HCT116 (cell line): ENCODE results near the gene LEUTX. TPM values are rescaled to one million over a fixed set of nuclear protein-coding genes. Genes with fewer than 3 reads are reported as not detected.

ENCODE experiments used
- ATAC-seq: fragments of 200-7000 bp; cut with Tn5 transposase; 2 replicates; pipeline ENCODE4 v1.9.1; 2020; ENCODE audit warnings: mild to moderate bottlenecking, moderate library complexity
- BruUV-seq: library from RNA; stranded (reverse); fragments of 400-500 nt; replicated peaks from 2 replicates; lab custom pipeline; 2021; lab: Mats Ljungman, UMichigan
- CTCF ChIA-PET: fragments of 300-600 bp; sonication (Branson Sonifier 250); formaldehyde crosslinking; loops from one replicate; lab custom pipeline; 2021; ENCODE audit warnings: antibody characterized with exemption; lab: Charles Lee
- POLR2A ChIA-PET: fragments of 300-600, 350-600 bp; sonication (Branson Sonifier 250); formaldehyde crosslinking; loops from one replicate; lab custom pipeline; 2021; ENCODE audit warnings: antibody characterized with exemption; lab: Charles Lee
- RAD21 ChIA-PET, 2 experiments: fragments of 300-600 bp; sonication (Branson Sonifier 250); formaldehyde crosslinking; loops; one replicate each; lab custom pipeline; 2023; ENCODE audit warnings: low total read pairs in 2 of 2; ENCODE audit not compliant: uncharacterized antibody in 2 of 2, unreplicated experiment in 2 of 2, low non-redundant PET in 1 of 2; lab: Charles Lee
- DNase-seq: peaks from one replicate; pipeline ENCODE4 v3.0.0-alpha.2; 2010; ENCODE audit warnings: low read depth, low spot score
- H2AFZ ChIP-seq: fragments of 200-600 bp; shearing (Covaris generic), sonication (generic); 2 replicates; pipeline ENCODE4 v1.6.1; 2017; ENCODE audit warnings: low read depth, mixed run types, mixed read lengths, antibody characterized with exemption, low read length; ENCODE audit not compliant: poor library complexity, severe bottlenecking
- H3K27ac ChIP-seq: 2 replicates; pipeline ENCODE4 v1.5.1; 2012; ENCODE audit warnings: low read depth, low read length
- H3K27me3 ChIP-seq: fragments of 200-600 bp; sonication (generic); 2 replicates; pipeline ENCODE4 v1.6.1; 2016; ENCODE audit warnings: mixed run types, low read length, mixed read lengths; ENCODE audit not compliant: insufficient read depth
- H3K36me3 ChIP-seq, 2 experiments: fragments of 200-500 bp in 1 of 2; fragments of 200-600 bp in 1 of 2; sonication (Bioruptor generic) in 1 of 2; sonication (generic) in 1 of 2; 2 replicates each; pipeline versions ENCODE4 v1.5.1 to v1.6.1; 2014 to 2016; ENCODE audit warnings: low read length in 2 of 2, inconsistent platforms in 1 of 2, mixed read lengths in 1 of 2, mixed run types in 1 of 2; ENCODE audit not compliant: insufficient read depth in 2 of 2, control insufficient read depth in 1 of 2
- H3K4me1 ChIP-seq, 2 experiments: fragments of 200-600 bp in 1 of 2; sonication (generic) in 1 of 2; 2 replicates each; pipeline versions ENCODE4 v1.5.1 to v1.6.1; 2012 to 2017; ENCODE audit warnings: low read length in 2 of 2, inconsistent platforms in 1 of 2, mild to moderate bottlenecking in 1 of 2, mixed read lengths in 1 of 2, mixed run types in 1 of 2, moderate library complexity in 1 of 2; ENCODE audit not compliant: insufficient read depth in 2 of 2, control insufficient read depth in 1 of 2
- H3K4me2 ChIP-seq: fragments of 200-600 bp; sonication (generic); 2 replicates; pipeline ENCODE4 v1.6.1; 2017; ENCODE audit warnings: mixed run types, low read length, mixed read lengths
- H3K4me3 ChIP-seq, 2 experiments: fragments of 200-600 bp in 1 of 2; sonication (generic) in 1 of 2; replicated peaks in 1 of 2; 2 replicates each; pipeline ENCODE4 v1.5.1; 2011 to 2016; ENCODE audit warnings: low read length in 2 of 2, control low read depth in 1 of 2, low read depth in 1 of 2, mild to moderate bottlenecking in 1 of 2, mixed read lengths in 1 of 2, mixed run types in 1 of 2
- H3K79me2 ChIP-seq: fragments of 200-600 bp; sonication (generic); 2 replicates; pipeline ENCODE4 v1.6.1; 2017; ENCODE audit warnings: mild to moderate bottlenecking, mixed run types, low read length, moderate library complexity, mixed read lengths; ENCODE audit not compliant: insufficient read depth
- H3K9ac ChIP-seq: fragments of 200-600 bp; sonication (generic); 2 replicates; pipeline ENCODE4 v1.6.1; 2016; ENCODE audit warnings: low read length, mixed read lengths
- H3K9me2 ChIP-seq: fragments of 200-600 bp; sonication (generic), shearing (Covaris generic); 2 replicates; pipeline ENCODE4 v1.6.1; 2017; ENCODE audit warnings: mixed run types, mild to moderate bottlenecking, moderate library complexity; ENCODE audit not compliant: insufficient read depth
- H3K9me3 ChIP-seq, 2 experiments: fragments of 200-500 bp in 1 of 2; fragments of 200-600 bp in 1 of 2; sonication (Bioruptor generic) in 1 of 2; sonication (generic) in 1 of 2; 2 replicates each; pipeline ENCODE4 v1.6.1; 2014 to 2017; ENCODE audit warnings: low read length in 2 of 2, mixed read lengths in 2 of 2, inconsistent platforms in 1 of 2, low read depth in 1 of 2, mild to moderate bottlenecking in 1 of 2, mixed run types in 1 of 2, moderate library complexity in 1 of 2; ENCODE audit not compliant: control insufficient read depth in 1 of 2, insufficient read depth in 1 of 2
- H4K20me1 ChIP-seq: fragments of 200-600 bp; sonication (generic), shearing (Covaris generic); 2 replicates; pipeline ENCODE4 v1.6.1; 2017; ENCODE audit warnings: mixed run types, mild to moderate bottlenecking, moderate library complexity; ENCODE audit not compliant: insufficient read depth
- CBX3 ChIP-seq: IDR thresholded peaks from 2 replicates; pipeline ENCODE4 v1.6.1; 2012; ENCODE audit warnings: low read depth
- CEBPB ChIP-seq: IDR thresholded peaks from 2 replicates; pipeline ENCODE4 v1.6.1; 2012; ENCODE audit warnings: low read depth
- EGR1 ChIP-seq: IDR thresholded peaks from 2 replicates; pipeline ENCODE4 v1.6.1; 2012; ENCODE audit warnings: low read depth
- ELF1 ChIP-seq: IDR thresholded peaks from 2 replicates; pipeline ENCODE4 v1.6.1; 2012; ENCODE audit warnings: low read depth, borderline replicate concordance
- EZH2 ChIP-seq: fragments of 200-600 bp; sonication (generic); IDR thresholded peaks from 2 replicates; pipeline ENCODE4 v1.6.1; 2017; ENCODE audit warnings: antibody characterized with exemption, mixed run types
- EZH2phosphoT487 ChIP-seq: fragments of 200-600 bp; IDR thresholded peaks from 2 replicates; pipeline ENCODE4 v1.6.1; 2018; ENCODE audit warnings: antibody characterized with exemption, borderline replicate concordance
- FOSL1 ChIP-seq: IDR thresholded peaks from 2 replicates; pipeline ENCODE4 v1.6.1; 2012; ENCODE audit warnings: low read depth
- JUND ChIP-seq: IDR thresholded peaks from 2 replicates; pipeline ENCODE4 v1.6.1; 2012
- POLR2A ChIP-seq: IDR thresholded peaks from 2 replicates; pipeline ENCODE4 v1.7.0; 2011; ENCODE audit warnings: borderline replicate concordance; ENCODE audit not compliant: insufficient read depth, insufficient read length; ENCODE audit errors: extremely low read depth
- POLR2AphosphoS5 ChIP-seq: IDR thresholded peaks from 2 replicates; pipeline ENCODE4 v1.6.1; 2011; ENCODE audit warnings: mild to moderate bottlenecking, low read depth, low read length, moderate library complexity
- RAD21 ChIP-seq: IDR thresholded peaks from 2 replicates; pipeline ENCODE4 v1.6.1; 2012; ENCODE audit warnings: low read depth, mild to moderate bottlenecking
- SIN3A ChIP-seq: IDR thresholded peaks from 2 replicates; pipeline ENCODE4 v1.6.1; 2012; ENCODE audit warnings: low read depth
- SP1 ChIP-seq: IDR thresholded peaks from 2 replicates; pipeline ENCODE4 v1.6.1; 2012; ENCODE audit warnings: low read depth
- TCF7L2 ChIP-seq: IDR thresholded peaks from 2 replicates; pipeline ENCODE4 v1.7.0; 2011; ENCODE audit warnings: borderline replicate concordance, inconsistent platforms; ENCODE audit not compliant: insufficient read depth, insufficient read length; ENCODE audit errors: extremely low read depth
- YY1 ChIP-seq: IDR thresholded peaks from 2 replicates; pipeline ENCODE4 v1.6.1; 2011; ENCODE audit warnings: low read length, low read depth, moderate library complexity, mild to moderate bottlenecking; ENCODE audit not compliant: insufficient replicate concordance; ENCODE audit errors: extremely low read depth
- ZNF274 ChIP-seq: fragments of 200-500 bp; sonication (Bioruptor generic); IDR thresholded peaks from 2 replicates; pipeline ENCODE4 v1.6.1; 2014; ENCODE audit warnings: mild to moderate bottlenecking, low read depth, low read length, inconsistent platforms
- intact Hi-C: fragments of 100-400 bp; cut with micrococcal nuclease; formaldehyde crosslinking; loops from 2 replicates; pipeline ENCODE4 v1.10.0; 2022
- total RNA-seq: library from RNA; stranded (reverse); gene quantifications from one replicate; pipeline ENCODE4 v1.2.1, GENCODE V29; 2021; ENCODE audit not compliant: unreplicated experiment
- TF ChIP-seq, protein P1 (sequence below), 3 experiments: fragments of 200-600 bp in 1 of 3; sonication (generic) in 1 of 3; IDR thresholded peaks in 2 of 3; conservative IDR thresholded peaks in 1 of 3; 2 replicates each; pipeline ENCODE4 v1.5.1; 2012 to 2017; ENCODE audit warnings: low read depth in 2 of 3, low read length in 2 of 3, antibody characterized with exemption in 1 of 3, borderline replicate concordance in 1 of 3, control low read depth in 1 of 3, mild to moderate bottlenecking in 1 of 3, mixed read lengths in 1 of 3, mixed run types in 1 of 3, moderate library complexity in 1 of 3; ENCODE audit not compliant: insufficient read depth in 1 of 3
- TF ChIP-seq, protein P2 (sequence below): IDR thresholded peaks from 2 replicates; pipeline ENCODE4 v1.6.1; 2012
- TF ChIP-seq, protein P3 (sequence below): IDR thresholded peaks from 2 replicates; pipeline ENCODE4 v1.6.1; 2012
- TF ChIP-seq, protein P4 (sequence below): IDR thresholded peaks from 2 replicates; pipeline ENCODE4 v1.6.1; 2012; ENCODE audit warnings: low read depth

Gene LEUTX
- total RNA-seq, 1 experiment from 2014 or later = not detected

DNA sequence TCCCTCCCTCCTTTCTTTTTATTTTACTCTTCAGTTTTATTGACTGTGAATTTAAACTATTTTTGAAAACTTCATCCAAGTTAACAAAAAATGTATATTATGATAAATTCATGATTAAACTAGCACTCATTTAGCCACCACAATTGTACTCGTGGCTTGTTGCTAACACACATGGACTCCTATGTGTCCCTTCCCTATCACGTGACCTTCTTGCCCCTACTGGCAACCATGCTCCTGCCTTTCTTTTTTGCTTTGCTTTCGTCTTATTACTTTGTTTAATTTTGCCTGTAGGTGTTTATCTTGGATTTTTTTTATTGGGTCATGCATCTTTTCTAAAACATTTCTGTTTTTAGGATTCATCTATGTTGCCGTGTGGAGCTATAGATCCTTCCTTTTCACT is 49.1 kb upstream of the LEUTX start:
- DNase-seq (no peak), ATAC-seq (no peak)
- ChIA-PET RAD21 (no interaction called here), POLR2A (no interaction called here)
- no peaks in the 10 kb centered on the region for H3K36me3 ChIP-seq
- H3K4me3 ChIP-seq = no peak overlapping the region
- no peak overlapping the region for H3K9ac ChIP-seq
- H3K4me2 ChIP-seq = no peak overlapping the region
- no peaks in the 10 kb centered on the region for H3K79me2 ChIP-seq
- BruUV-seq = no TSS peak
- no peaks in the 10 kb centered on the region for H4K20me1 ChIP-seq
- no peaks in the 10 kb centered on the region for H3K9me3 ChIP-seq
- H3K4me1 ChIP-seq = no peaks in the 10 kb centered on the region
- intact Hi-C loops = no loop called here
- H2AFZ ChIP-seq = no peak overlapping the region
- no peak overlapping the region for H3K27ac ChIP-seq
- H3K9me2 ChIP-seq = no peaks in the 10 kb centered on the region
- TF ChIP-seq SIN3A (no peak), POLR2AphosphoS5 (no peak), EZH2phosphoT487 (no peak), POLR2A (no peak), FOSL1 (no peak), RAD21 (no peak), SP1 (no peak), CBX3 (no peak), TCF7L2 (no peak), EGR1 (no peak), ELF1 (no peak), YY1 (no peak), EZH2 (no peak), JUND (no peak), CEBPB (no peak), ZNF274 (no peak)
- TF ChIP-seq, protein P1, sequence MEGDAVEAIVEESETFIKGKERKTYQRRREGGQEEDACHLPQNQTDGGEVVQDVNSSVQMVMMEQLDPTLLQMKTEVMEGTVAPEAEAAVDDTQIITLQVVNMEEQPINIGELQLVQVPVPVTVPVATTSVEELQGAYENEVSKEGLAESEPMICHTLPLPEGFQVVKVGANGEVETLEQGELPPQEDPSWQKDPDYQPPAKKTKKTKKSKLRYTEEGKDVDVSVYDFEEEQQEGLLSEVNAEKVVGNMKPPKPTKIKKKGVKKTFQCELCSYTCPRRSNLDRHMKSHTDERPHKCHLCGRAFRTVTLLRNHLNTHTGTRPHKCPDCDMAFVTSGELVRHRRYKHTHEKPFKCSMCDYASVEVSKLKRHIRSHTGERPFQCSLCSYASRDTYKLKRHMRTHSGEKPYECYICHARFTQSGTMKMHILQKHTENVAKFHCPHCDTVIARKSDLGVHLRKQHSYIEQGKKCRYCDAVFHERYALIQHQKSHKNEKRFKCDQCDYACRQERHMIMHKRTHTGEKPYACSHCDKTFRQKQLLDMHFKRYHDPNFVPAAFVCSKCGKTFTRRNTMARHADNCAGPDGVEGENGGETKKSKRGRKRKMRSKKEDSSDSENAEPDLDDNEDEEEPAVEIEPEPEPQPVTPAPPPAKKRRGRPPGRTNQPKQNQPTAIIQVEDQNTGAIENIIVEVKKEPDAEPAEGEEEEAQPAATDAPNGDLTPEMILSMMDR (IDR thresholded peaks at IDR 0.05 in 2 of 3, conservative IDR thresholded peaks at IDR 0.05 in 1 of 3; ENCODE audit: borderline replicate concordance in 1 of 3, insufficient read depth in 1 of 3, low read depth in 2 of 3, low read length in 2 of 3) = no peak
- TF ChIP-seq, protein P2, sequence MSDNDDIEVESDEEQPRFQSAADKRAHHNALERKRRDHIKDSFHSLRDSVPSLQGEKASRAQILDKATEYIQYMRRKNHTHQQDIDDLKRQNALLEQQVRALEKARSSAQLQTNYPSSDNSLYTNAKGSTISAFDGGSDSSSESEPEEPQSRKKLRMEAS = no peak
- TF ChIP-seq, protein P3, sequence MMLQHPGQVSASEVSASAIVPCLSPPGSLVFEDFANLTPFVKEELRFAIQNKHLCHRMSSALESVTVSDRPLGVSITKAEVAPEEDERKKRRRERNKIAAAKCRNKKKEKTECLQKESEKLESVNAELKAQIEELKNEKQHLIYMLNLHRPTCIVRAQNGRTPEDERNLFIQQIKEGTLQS = no peak
- TF ChIP-seq, protein P4, sequence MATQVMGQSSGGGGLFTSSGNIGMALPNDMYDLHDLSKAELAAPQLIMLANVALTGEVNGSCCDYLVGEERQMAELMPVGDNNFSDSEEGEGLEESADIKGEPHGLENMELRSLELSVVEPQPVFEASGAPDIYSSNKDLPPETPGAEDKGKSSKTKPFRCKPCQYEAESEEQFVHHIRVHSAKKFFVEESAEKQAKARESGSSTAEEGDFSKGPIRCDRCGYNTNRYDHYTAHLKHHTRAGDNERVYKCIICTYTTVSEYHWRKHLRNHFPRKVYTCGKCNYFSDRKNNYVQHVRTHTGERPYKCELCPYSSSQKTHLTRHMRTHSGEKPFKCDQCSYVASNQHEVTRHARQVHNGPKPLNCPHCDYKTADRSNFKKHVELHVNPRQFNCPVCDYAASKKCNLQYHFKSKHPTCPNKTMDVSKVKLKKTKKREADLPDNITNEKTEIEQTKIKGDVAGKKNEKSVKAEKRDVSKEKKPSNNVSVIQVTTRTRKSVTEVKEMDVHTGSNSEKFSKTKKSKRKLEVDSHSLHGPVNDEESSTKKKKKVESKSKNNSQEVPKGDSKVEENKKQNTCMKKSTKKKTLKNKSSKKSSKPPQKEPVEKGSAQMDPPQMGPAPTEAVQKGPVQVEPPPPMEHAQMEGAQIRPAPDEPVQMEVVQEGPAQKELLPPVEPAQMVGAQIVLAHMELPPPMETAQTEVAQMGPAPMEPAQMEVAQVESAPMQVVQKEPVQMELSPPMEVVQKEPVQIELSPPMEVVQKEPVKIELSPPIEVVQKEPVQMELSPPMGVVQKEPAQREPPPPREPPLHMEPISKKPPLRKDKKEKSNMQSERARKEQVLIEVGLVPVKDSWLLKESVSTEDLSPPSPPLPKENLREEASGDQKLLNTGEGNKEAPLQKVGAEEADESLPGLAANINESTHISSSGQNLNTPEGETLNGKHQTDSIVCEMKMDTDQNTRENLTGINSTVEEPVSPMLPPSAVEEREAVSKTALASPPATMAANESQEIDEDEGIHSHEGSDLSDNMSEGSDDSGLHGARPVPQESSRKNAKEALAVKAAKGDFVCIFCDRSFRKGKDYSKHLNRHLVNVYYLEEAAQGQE = no peak
- TF ChIP-seq, all 23 proteins: peak for 0
- CTCF ChIA-PET = no interaction called here
- H3K27me3 ChIP-seq = peaks cover 67% of the 10 kb centered on the region
